Smooth muscle cell of trachea (primary cell): Measurements from ENCODE around the gene KATNIP. TPM values are rescaled to one million over a fixed set of nuclear protein-coding genes. Genes with fewer than 3 reads are reported as not detected.

ENCODE experiments used
- total RNA-seq: library from RNA; depleted of rRNA; stranded (reverse); fragments of >200 nt; gene quantifications from 2 replicates; pipeline ENCODE4 v1.2.1, GENCODE V29; 2014

KATNIP gene
- total RNA-seq, result 24.1 and 35.4 TPM in 2 replicates

DNA sequence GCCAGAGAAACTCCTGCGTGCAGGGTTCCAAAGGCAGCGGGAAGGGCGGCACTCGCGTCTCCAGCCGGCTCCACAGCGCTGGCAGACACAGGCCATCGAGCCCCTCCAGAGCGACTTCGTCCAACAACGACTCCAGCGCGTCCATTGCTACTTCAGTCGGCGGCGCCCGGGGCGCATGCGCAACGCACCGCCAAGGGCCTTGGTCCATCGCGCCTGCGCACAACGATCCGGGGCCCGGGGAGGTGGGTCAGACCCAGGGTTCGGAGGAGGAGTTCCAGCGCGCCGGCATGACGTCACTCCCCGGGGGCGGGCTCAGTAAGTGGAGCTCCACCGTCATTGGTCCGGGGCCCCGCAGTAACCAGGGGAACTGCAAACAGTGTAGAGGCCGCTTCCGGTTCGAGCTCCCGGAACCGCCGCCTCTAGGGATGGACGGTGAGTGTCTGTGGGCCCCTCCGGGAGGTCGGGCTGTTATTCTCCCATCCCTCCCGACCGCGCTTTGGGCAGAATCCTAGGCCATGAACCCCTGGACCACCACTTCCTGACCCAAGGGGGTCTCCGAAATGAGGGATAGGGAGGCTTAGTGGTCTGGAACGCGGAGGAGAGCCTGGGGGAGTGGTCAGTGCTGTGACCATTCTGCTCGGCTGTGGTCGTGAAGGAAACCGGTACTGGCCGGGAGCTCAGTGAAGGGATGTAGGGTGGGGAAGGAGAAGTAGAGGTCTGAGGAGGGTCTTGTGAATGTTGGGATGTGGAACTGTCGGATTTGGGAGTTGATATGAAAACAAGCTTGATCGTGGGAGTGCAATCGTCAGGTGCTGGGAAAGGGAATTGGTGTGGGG is at the start of gene KATNIP, which contains the start of gene GTF3C1:
TSS of gene KATNIP (plus strand) at position 399 of the 836 bp plus-strand sequence. CDS start at position 426, 27 bp downstream.
TSS of gene GTF3C1 (minus strand) at position 168 of the 836 bp plus-strand sequence. CDS start at position 145, 23 bp downstream.

Other genes starting within 250 kb of the KATNIP start
- 17.9 and 29.8 TPM in 2 replicates for gene IL4R, start 236.2 kb upstream of the KATNIP start, total RNA-seq
- 0.83 and 2.2 TPM in 2 replicates for gene IL21R, start 148.0 kb upstream of the KATNIP start, total RNA-seq
- 81.0 and 110 TPM in 2 replicates for gene GTF3C1, start 231 bp upstream of the KATNIP start, total RNA-seq